Measurements from ENCODE around the gene CLUH.

DNA sequence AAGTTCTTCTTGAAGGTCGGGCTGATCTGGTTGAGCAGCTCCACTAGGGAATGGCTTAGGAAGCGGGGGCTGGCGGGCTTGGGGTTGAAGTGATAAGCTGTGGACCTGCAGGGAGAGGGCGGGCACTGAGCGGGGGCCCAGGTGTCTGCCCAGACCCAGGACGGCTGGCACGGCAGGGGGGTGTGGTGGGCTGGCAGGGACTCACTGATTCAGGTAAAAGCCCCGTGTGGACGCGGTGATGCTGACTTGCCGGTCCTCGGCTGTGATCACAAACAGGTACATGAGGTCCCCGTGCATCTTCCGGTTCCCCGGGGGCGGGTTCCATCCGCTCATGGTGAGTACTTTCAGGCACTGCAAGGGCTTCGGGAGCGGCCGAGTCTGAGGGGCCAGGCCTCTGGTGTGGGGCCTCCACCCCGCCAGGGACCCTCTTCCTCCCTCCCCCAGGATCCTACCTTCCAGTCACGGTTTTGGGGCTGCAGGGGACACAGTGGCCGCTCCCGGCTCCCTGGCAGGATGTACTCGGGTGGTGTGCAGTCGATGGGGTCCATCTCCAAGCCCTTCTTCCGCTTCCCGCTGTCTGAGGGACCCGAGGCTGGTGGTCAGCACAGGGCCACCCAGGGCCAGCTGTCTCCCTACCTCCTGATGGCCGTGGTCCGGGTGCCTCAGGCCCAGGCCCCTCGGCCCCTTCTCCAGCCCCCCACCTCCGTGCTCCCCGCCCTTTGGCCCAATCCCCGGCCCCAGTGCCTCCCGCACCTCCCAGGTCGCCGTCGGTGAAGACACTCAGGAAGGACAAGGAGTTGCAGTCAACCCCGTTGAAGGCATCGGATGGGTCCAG, 10.2 kb downstream of the CLUH start:
- TF ChIP-seq, protein P1, sequence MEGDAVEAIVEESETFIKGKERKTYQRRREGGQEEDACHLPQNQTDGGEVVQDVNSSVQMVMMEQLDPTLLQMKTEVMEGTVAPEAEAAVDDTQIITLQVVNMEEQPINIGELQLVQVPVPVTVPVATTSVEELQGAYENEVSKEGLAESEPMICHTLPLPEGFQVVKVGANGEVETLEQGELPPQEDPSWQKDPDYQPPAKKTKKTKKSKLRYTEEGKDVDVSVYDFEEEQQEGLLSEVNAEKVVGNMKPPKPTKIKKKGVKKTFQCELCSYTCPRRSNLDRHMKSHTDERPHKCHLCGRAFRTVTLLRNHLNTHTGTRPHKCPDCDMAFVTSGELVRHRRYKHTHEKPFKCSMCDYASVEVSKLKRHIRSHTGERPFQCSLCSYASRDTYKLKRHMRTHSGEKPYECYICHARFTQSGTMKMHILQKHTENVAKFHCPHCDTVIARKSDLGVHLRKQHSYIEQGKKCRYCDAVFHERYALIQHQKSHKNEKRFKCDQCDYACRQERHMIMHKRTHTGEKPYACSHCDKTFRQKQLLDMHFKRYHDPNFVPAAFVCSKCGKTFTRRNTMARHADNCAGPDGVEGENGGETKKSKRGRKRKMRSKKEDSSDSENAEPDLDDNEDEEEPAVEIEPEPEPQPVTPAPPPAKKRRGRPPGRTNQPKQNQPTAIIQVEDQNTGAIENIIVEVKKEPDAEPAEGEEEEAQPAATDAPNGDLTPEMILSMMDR (conservative IDR thresholded peaks at IDR 0.05), result no peak
- no peak for TF ChIP-seq ZFX (IDR thresholded peaks at IDR 0.05)
